GM15510 (cell line): ENCODE results near the gene GP1BB.

Experiments used
- POLR2A ChIP-seq: IDR thresholded peaks from 3 replicates; pipeline ENCODE4 v1.6.1; 2011; ENCODE audit warnings: borderline replicate concordance; ENCODE audit not compliant: insufficient read length; ENCODE audit errors: extremely low read depth

The GP1BB gene

DNA sequence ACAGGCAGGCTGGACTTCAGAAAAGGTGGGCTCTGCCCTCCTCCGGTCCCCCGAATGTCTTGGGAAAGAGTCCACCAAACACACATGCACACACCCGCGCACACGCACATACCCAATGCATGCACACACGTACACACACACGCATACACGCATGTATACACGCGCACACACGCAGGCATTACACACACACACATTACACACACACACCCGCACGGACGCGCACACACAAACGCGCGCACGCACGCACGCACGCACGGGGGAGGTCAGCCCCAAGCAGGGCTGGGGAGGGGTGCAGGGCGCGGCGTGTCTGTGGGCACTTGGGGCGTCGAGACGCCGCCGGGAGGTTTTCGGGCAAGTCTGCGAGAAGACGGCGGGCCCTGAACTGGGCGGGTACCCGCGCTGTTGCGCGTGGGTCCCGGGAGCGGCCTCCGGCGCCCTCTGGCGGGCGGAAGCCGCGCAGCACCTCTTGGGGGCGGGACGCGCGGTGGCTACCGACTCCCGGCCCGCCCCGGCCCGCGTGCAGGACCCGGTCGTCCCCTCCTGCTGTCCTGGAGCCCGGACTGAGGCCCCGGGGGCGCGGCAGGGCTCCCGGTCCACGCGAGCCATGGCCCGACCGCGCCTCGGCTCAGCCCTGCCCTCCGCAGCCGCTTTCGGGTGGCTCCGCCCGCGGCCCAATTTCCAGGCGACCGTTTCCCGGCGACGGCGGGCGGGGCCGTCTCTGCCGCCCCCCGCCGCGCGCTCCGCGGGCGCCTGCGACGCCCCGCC is 5.5 kb upstream of the GP1BB start:
- no peak for TF ChIP-seq POLR2A

DNA sequence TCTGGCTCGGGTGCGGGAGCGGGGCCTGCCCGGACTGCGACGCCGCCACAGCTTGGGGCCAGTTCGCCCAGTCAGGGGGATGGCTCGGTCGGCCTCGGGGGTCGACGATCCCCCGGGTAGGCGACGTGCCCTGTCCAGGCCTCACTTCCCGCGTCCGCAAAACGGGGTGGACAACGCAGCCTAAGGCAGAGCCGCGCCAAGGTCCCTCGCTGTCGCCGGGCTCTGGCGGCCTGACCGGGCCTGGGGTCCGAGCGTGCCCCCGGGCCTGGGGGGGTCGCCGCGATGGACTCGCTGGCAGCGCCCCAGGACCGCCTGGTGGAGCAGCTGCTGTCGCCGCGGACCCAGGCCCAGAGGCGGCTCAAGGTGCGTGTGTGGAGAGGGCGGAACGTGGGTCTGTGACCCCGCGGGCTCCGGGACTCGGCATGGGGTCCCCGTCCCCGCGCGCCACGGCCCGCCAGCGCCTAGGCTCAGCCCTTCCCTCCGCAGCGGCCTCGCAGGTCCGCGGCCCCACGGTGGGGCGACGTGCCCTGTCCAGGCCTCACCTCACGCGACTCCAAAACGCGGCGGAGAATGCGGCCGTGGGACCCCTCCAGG is 4.8 kb upstream of the GP1BB start:
- TF ChIP-seq POLR2A, result no peak

GRCh38 chr22:19719050-19719482 is 4.3 kb upstream of the GP1BB start:
- no peak for TF ChIP-seq POLR2A

DNA sequence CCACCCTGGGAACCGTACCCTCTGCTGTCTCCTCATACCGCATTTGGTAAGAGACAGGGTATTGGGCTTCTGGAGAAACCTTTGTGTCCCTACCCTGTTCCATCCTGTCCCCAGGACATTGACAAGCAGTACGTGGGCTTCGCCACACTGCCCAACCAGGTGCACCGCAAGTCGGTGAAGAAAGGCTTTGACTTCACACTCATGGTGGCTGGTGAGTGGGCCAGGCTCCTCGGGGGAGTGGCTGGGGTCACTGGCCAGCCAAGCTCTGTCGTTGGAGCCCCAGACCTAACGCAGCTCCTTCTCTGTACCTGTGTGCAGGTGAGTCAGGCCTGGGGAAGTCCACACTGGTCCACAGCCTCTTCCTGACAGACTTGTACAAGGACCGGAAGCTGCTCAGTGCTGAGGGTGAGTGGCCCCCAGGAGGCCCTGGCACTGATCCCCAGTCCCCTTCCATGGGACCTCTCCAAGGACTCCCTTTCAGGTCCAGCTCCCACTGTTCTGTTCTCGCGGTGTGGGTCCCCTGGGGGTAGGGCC is 3.8 kb upstream of the GP1BB start:
- no peak for TF ChIP-seq POLR2A

- no peak for TF ChIP-seq POLR2A
Observed at GRCh38 chr22:19720150-19720827, 3.0 kb upstream of the GP1BB start.

DNA sequence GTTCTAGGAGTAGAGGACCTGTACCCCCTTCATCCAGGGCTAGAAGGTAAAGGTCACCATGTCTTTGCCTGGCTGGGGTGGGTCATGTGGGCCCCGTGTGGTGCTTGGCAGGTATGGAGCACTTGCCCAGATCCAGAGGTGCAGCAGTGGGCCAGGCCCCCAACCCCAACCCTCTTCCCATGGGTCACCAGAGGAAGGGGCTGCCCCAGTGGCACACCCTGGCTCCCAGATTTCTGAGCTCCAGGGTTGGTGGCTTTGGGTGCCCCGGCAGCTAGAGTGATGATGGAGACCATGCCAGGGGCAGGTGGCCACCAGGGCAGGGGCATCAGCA is 2.4 kb upstream of the GP1BB start:
- TF ChIP-seq POLR2A, result no peak

- no peak for TF ChIP-seq POLR2A
Observed at GRCh38 chr22:19721330-19722177, 1.8 kb upstream of the GP1BB start.

GRCh38 chr22:19722178-19722981 is 959 bp upstream of the GP1BB start:
- TF ChIP-seq POLR2A, result no peak

DNA sequence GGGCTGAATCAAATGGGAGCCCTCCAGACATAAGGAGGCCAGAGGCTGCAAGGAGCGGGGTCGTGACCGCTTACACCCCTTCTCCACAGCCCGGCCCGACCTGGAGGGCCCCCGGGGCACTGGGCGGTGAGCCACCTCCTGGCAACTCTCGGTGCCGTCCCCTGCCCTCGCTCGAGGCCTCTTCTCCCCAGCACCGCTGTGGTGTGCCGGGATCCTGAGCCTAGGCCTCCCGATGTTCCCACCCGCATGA is 432 bp upstream of the GP1BB start:
- TF ChIP-seq POLR2A, result no peak

GRCh38 chr22:19723983-19724827 is 866 bp downstream of the GP1BB start:
- no peak for TF ChIP-seq POLR2A

DNA sequence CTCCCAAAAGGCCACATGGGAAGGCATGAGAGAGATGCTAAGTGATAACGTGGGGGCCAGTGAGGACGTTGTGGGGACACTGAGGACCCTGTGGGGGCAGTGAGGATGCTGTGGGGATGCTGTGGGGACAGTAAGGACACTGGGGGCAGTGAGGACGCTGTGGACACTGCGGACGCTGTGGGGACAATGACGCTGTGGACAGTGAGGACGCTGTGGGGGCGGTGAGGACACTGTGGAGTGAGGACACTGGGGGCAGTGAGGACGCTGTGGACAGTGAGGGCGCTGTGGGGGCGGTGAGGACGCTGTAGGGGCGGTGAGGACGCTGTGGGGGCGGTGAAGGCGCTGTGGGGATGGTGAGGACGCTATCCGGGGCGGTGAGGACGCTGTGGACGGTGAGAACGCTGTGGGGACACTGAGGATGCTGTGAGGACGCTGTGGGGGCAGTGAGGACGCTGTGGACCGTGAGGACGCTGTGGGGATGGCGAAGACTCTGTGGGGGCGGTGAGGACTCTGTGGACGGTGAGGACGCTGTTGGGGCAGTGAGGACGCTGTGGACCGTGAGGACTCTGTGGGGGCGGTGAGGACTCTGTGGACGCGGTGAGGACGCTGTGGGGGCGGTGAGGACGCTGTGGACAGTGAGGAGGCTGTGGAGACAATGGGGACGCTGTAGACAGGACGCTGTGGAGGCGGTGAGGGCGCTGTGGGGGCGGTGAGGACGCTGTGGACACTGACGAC is 1.8 kb downstream of the GP1BB start:
- TF ChIP-seq POLR2A, result no peak

GRCh38 chr22:19727310-19728150 is 4.2 kb downstream of the GP1BB start:
- no peak for TF ChIP-seq POLR2A

- TF ChIP-seq POLR2A, result no peak
Observed at GRCh38 chr22:19728271-19728670, 4.9 kb downstream of the GP1BB start.

DNA sequence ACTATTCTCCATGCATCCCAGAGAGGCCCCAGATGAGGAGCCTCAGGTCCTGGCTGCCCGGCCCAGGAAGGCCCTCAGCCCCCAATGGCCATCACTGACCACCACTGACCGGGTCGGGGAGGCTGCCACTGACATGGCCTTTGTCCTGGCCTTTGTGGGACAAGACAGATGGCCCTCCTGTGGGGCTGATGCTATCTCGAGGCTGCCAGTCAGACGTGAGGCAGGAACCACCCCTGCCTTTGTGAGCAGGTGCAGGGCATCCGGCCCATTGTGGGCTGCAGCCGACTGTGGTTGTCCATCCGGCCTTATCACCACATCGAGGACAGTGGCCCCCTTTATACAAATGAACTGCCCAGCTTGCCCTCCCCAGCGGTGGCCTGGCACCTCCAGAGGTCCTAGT is 5.5 kb downstream of the GP1BB start:
- TF ChIP-seq POLR2A, result no peak
